Peyer's patch (tissue), 4 donors: ENCODE results near the gene CKMT2.

Experiments
- CTCF ChIP-seq, 6 experiments: fragments of 450-650 bp in 4 of 6; fragments of 200-600 bp in 2 of 6; sonication (generic) in 1 of 6; IDR thresholded peaks; one replicate each; pipeline ENCODE4 v1.5.1; 2017 to 2019; ENCODE audit warnings: antibody characterized with exemption in 6 of 6, mild to moderate bottlenecking in 3 of 6, moderate library complexity in 1 of 6
- POLR2A ChIP-seq, 2 donors: fragments of 450-650 bp; IDR thresholded peaks; one replicate each; pipeline ENCODE4 v1.5.1; 2017; ENCODE audit warnings: antibody characterized with exemption in 2 of 2, mild to moderate bottlenecking in 2 of 2, moderate library complexity in 2 of 2

DNA sequence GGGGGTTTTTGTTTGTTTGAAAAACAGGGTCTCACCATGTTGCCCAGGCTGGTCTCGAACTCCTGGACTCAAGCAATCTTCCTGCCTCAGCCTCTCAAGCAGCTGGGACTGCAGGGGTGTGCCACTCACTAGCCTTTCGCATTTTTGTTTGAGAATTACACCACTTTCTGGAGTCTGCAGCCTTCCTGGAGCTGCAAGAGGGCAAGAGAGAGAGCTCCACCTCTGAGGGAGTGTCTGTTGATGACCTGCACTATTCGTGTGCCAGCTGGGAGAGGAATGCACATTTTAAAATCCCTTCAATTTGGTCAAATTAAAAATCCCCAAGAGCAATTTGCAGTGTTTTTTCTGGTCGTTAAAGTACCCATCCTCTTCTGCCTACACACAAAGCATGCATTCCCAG lies 5.0 kb upstream of the CKMT2 start:
- TF ChIP-seq POLR2A (IDR thresholded peaks at IDR 0.05) (no peak), CTCF (IDR thresholded peaks at IDR 0.05) (no peak)
